Measurements from ENCODE around the gene ARMH4.

ARMH4 gene

DNA sequence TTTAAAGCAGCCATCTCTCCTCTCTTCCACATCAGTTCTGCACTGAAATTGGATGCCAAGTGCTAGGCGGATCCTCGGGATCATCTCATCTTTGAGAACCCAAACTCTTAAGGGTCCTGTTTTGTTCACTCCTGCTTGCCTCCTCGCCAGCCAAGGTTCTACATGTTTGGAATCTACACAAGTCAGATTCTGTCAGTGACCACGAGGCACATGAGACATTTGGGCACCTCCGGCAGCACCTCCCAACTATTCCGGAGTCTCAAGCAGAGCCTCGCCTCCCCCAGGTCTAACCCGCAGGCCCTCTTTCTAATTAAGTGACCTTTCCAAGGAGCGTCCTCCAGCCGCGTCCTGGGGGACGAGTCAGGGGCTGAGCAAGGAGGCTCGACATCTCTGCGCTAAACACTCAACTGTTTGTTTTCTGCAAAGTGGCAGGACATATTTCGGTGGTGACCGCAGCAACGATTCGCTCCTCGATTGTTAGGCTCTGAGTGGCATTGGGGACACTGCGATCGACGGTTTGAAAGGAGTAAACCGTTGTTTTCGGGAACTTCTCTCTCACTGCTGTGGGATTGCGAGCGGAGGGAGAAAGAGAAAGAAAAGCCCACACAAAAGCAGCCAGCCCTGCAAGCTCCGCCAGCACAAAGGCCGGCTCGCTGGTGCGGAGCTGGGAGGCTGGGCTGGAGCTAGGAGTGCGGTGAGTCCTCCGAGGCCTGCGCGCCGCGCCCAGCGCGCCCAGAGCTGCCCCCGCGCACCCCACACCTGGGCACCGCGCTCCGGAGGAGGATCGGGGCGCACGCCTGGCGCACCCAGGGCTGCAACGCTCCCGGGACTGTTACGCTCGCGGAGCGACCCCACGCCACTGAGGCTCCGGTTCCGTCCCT lies 640 bp downstream of the ARMH4 start:
- H3K27ac ChIP-seq (ENCODE audit: low read length) = no peak overlapping the region
- H4K20me1 ChIP-seq (ENCODE audit: insufficient read depth, low read length) = no peaks in the 10 kb centered on the region
- TF ChIP-seq, protein P1, sequence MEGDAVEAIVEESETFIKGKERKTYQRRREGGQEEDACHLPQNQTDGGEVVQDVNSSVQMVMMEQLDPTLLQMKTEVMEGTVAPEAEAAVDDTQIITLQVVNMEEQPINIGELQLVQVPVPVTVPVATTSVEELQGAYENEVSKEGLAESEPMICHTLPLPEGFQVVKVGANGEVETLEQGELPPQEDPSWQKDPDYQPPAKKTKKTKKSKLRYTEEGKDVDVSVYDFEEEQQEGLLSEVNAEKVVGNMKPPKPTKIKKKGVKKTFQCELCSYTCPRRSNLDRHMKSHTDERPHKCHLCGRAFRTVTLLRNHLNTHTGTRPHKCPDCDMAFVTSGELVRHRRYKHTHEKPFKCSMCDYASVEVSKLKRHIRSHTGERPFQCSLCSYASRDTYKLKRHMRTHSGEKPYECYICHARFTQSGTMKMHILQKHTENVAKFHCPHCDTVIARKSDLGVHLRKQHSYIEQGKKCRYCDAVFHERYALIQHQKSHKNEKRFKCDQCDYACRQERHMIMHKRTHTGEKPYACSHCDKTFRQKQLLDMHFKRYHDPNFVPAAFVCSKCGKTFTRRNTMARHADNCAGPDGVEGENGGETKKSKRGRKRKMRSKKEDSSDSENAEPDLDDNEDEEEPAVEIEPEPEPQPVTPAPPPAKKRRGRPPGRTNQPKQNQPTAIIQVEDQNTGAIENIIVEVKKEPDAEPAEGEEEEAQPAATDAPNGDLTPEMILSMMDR (IDR thresholded peaks at IDR 0.05; ENCODE audit: low read length) = no peak
- TF ChIP-seq EZH2 (optimal IDR thresholded peaks at IDR 0.05; ENCODE audit: low read depth, low read length) (no peak), EZH2phosphoT487 (IDR thresholded peaks at IDR 0.05; ENCODE audit: low read length) (no peak)
- no peaks in the 10 kb centered on the region for H3K79me2 ChIP-seq (ENCODE audit: low read length)
- no peak overlapping the region for H3K9ac ChIP-seq (ENCODE audit: low read length)
- H3K4me3 ChIP-seq (ENCODE audit: low read length) = peak overlapping the region; percentile 65
- no peaks in the 10 kb centered on the region for H3K36me3 ChIP-seq (replicated peaks; ENCODE audit: insufficient read depth, low read length)
- peak overlapping the region; percentile 65 for H2AFZ ChIP-seq (ENCODE audit: low read length)
- no peak for DNase-seq
- peak overlapping the region; percentile 88 for H3K4me2 ChIP-seq (ENCODE audit: low read depth, low read length)
- no peaks in the 10 kb centered on the region for H3K27me3 ChIP-seq (replicated peaks; ENCODE audit: insufficient read depth, low read length)
- H3F3A ChIP-seq (ENCODE audit: insufficient read depth, low read length) = no peaks in the 10 kb centered on the region
- peaks cover 3% of the 10 kb centered on the region; the same call in 1 of the 2 replicates for H3K4me1 ChIP-seq (ENCODE audit: low read length)
- H3K9me2 ChIP-seq (replicated peaks; ENCODE audit: insufficient read depth, low read length) = no peaks in the 10 kb centered on the region
- no peaks in the 10 kb centered on the region for H3K9me3 ChIP-seq (replicated peaks; ENCODE audit: insufficient read depth, low read length)

- Histone ChIP-seq H3K9me3 (replicated peaks; ENCODE audit: insufficient read depth, low read length) (no peaks in the 10 kb centered on the region), H3K27ac (ENCODE audit: low read length) (no peak overlapping the region), H3K4me3 (ENCODE audit: low read length) (no peak overlapping the region), H3K4me2 (ENCODE audit: low read depth, low read length) (no peak overlapping the region), H3K27me3 (replicated peaks; ENCODE audit: insufficient read depth, low read length) (no peaks in the 10 kb centered on the region), H3K36me3 (replicated peaks; ENCODE audit: insufficient read depth, low read length) (no peaks in the 10 kb centered on the region), H3F3A (ENCODE audit: insufficient read depth, low read length) (no peaks in the 10 kb centered on the region), H3K4me1 (ENCODE audit: low read length) (peaks cover 3% of the 10 kb centered on the region; the same call in 1 of the 2 replicates), H3K79me2 (ENCODE audit: low read length) (no peaks in the 10 kb centered on the region), H4K20me1 (ENCODE audit: insufficient read depth, low read length) (no peaks in the 10 kb centered on the region), H2AFZ (ENCODE audit: low read length) (no peak overlapping the region), H3K9ac (ENCODE audit: low read length) (no peak overlapping the region), H3K9me2 (replicated peaks; ENCODE audit: insufficient read depth, low read length) (no peaks in the 10 kb centered on the region)
- TF ChIP-seq EZH2 (optimal IDR thresholded peaks at IDR 0.05; ENCODE audit: low read depth, low read length) (no peak), EZH2phosphoT487 (IDR thresholded peaks at IDR 0.05; ENCODE audit: low read length) (no peak)
- TF ChIP-seq, protein P1 (IDR thresholded peaks at IDR 0.05; ENCODE audit: low read length) = no peak
- DNase-seq = no peak
Observed at GRCh38 chr14:58150243-58150805, 1.7 kb downstream of the ARMH4 start.

- H2AFZ ChIP-seq (ENCODE audit: low read length) = no peak overlapping the region
- TF ChIP-seq, protein P1 (IDR thresholded peaks at IDR 0.05; ENCODE audit: low read length) = no peak
- TF ChIP-seq EZH2phosphoT487 (IDR thresholded peaks at IDR 0.05; ENCODE audit: low read length) (no peak), EZH2 (optimal IDR thresholded peaks at IDR 0.05; ENCODE audit: low read depth, low read length) (no peak)
- no peak overlapping the region for H3K4me3 ChIP-seq (ENCODE audit: low read length)
- no peaks in the 10 kb centered on the region for H3K36me3 ChIP-seq (replicated peaks; ENCODE audit: insufficient read depth, low read length)
- H4K20me1 ChIP-seq (ENCODE audit: insufficient read depth, low read length) = no peaks in the 10 kb centered on the region
- no peaks in the 10 kb centered on the region for H3K9me2 ChIP-seq (replicated peaks; ENCODE audit: insufficient read depth, low read length)
- no peaks in the 10 kb centered on the region for H3F3A ChIP-seq (ENCODE audit: insufficient read depth, low read length)
- no peak overlapping the region for H3K4me2 ChIP-seq (ENCODE audit: low read depth, low read length)
- H3K9ac ChIP-seq (ENCODE audit: low read length) = no peak overlapping the region
- H3K27me3 ChIP-seq (replicated peaks; ENCODE audit: insufficient read depth, low read length) = no peaks in the 10 kb centered on the region
- H3K79me2 ChIP-seq (ENCODE audit: low read length) = no peaks in the 10 kb centered on the region
- no peak for DNase-seq
- no peak overlapping the region for H3K27ac ChIP-seq (ENCODE audit: low read length)
- peaks cover 3% of the 10 kb centered on the region; the same call in 1 of the 2 replicates for H3K4me1 ChIP-seq (ENCODE audit: low read length)
- no peaks in the 10 kb centered on the region for H3K9me3 ChIP-seq (replicated peaks; ENCODE audit: insufficient read depth, low read length)
Observed at GRCh38 chr14:58149196-58149595, 2.8 kb downstream of the ARMH4 start.

Data from MM.1S (cell line).